BE2C (cell line): ENCODE data around the gene MB21D2.

ENCODE experiments used
- DNase-seq: peaks from one replicate; pipeline ENCODE4 v3.0.0-alpha.2; 2020
- H3K27me3 ChIP-seq: fragments of 250-450 bp; sonication (Bioruptor Pico); 2 replicates; pipeline ENCODE4 v1.5.1; 2020; ENCODE audit warnings: mild to moderate bottlenecking
- H3K36me3 ChIP-seq: fragments of 250-450 bp; sonication (Bioruptor Pico); 2 replicates; pipeline ENCODE4 v1.5.1; 2020; ENCODE audit warnings: mild to moderate bottlenecking
- H3K4me1 ChIP-seq: fragments of 250-450 bp; sonication (Bioruptor Pico); 2 replicates; pipeline ENCODE4 v1.5.1; 2020
- H3K4me3 ChIP-seq: 2 replicates; pipeline ENCODE4 v1.5.1; 2011; ENCODE audit warnings: low read depth, low read length
- H3K9me3 ChIP-seq: fragments of 250-450 bp; sonication (Bioruptor Pico); 2 replicates; pipeline ENCODE4 v1.5.1; 2020
- CTCF ChIP-seq: IDR thresholded peaks from 2 replicates; pipeline ENCODE4 v1.5.1; 2012; ENCODE audit warnings: mild to moderate bottlenecking, low read depth, low read length

Gene MB21D2

GRCh38 chr3:192817506-192817905 lies 100.2 kb downstream of the MB21D2 start:
- DNase-seq: no peak
- no peaks in the 10 kb centered on the region for H3K4me1 ChIP-seq
- TF ChIP-seq CTCF: no peak
- H3K27me3 ChIP-seq: peaks cover 14% of the 10 kb centered on the region
- H3K36me3 ChIP-seq: no peaks in the 10 kb centered on the region
- H3K4me3 ChIP-seq: no peak overlapping the region
- no peaks in the 10 kb centered on the region for H3K9me3 ChIP-seq

- no peaks in the 10 kb centered on the region for H3K4me1 ChIP-seq
- H3K36me3 ChIP-seq: no peaks in the 10 kb centered on the region
- no peak overlapping the region for H3K4me3 ChIP-seq
- peaks cover 14% of the 10 kb centered on the region for H3K27me3 ChIP-seq
- no peak for TF ChIP-seq CTCF
- H3K9me3 ChIP-seq: no peaks in the 10 kb centered on the region
- no peak for DNase-seq
Observed at GRCh38 chr3:192817053-192817452, 100.6 kb downstream of the MB21D2 start.

- Histone ChIP-seq H3K9me3 (no peaks in the 10 kb centered on the region), H3K27me3 (peaks cover 12% of the 10 kb centered on the region), H3K36me3 (no peaks in the 10 kb centered on the region), H3K4me3 (no peak overlapping the region), H3K4me1 (no peaks in the 10 kb centered on the region)
- DNase-seq: no peak
- peak; percentile 72 for TF ChIP-seq CTCF
Observed at GRCh38 chr3:192816351-192816750, 101.3 kb downstream of the MB21D2 start.

- Histone ChIP-seq H3K4me3 (no peak overlapping the region), H3K36me3 (no peaks in the 10 kb centered on the region), H3K4me1 (no peaks in the 10 kb centered on the region), H3K9me3 (no peaks in the 10 kb centered on the region), H3K27me3 (peaks cover 3% of the 10 kb centered on the region)
- peak; percentile 25 for DNase-seq
- TF ChIP-seq CTCF: peak; percentile 62
Observed at GRCh38 chr3:192812743-192813383, 104.8 kb downstream of the MB21D2 start.

GRCh38 chr3:192805711-192806110 lies 111.9 kb downstream of the MB21D2 start:
- no peaks in the 10 kb centered on the region; the same call in 1 of the 2 replicates for H3K27me3 ChIP-seq
- no peaks in the 10 kb centered on the region for H3K36me3 ChIP-seq
- DNase-seq: no peak
- no peak for TF ChIP-seq CTCF
- no peaks in the 10 kb centered on the region for H3K9me3 ChIP-seq
- H3K4me1 ChIP-seq: no peaks in the 10 kb centered on the region
- H3K4me3 ChIP-seq: no peak overlapping the region

GRCh38 chr3:192804502-192804901 lies 113.2 kb downstream of the MB21D2 start:
- peaks cover 4% of the 10 kb centered on the region for H3K27me3 ChIP-seq
- no peaks in the 10 kb centered on the region for H3K9me3 ChIP-seq

More at GRCh38 chr3:192804502-192804901, 113.2 kb downstream of the MB21D2 start:
- H3K4me3 ChIP-seq: no peak overlapping the region
- no peaks in the 10 kb centered on the region for H3K4me1 ChIP-seq
- TF ChIP-seq CTCF: no peak
- no peaks in the 10 kb centered on the region for H3K36me3 ChIP-seq
- no peak for DNase-seq
